CD8-positive, alpha-beta memory T cell (primary cell): ENCODE results near the gene DAB1. TPM values are rescaled to one million over a fixed set of nuclear protein-coding genes. Genes with fewer than 3 reads are reported as not detected.

Experiments used
- CTCF ChIA-PET: fragments of 350-600 bp; sonication (Branson Sonifier 250); formaldehyde crosslinking; loops from one replicate; lab custom pipeline; 2021; ENCODE audit warnings: antibody characterized with exemption; lab: Charles Lee
- POLR2A ChIA-PET: fragments of 350-600 bp; sonication (Branson Sonifier 250); formaldehyde crosslinking; loops from one replicate; lab custom pipeline; 2021; ENCODE audit warnings: antibody characterized with exemption; lab: Charles Lee
- DNase-seq, 5 donors: peaks; one replicate each; pipeline versions ENCODE4 v3.0.0 to v3.0.0-alpha.2; 2020 to 2022; ENCODE audit warnings: mixed read lengths in 1 of 5
- H3K27ac ChIP-seq: one replicate; pipeline ENCODE4 v1.7.0; 2013; ENCODE audit warnings: low read depth, mild to moderate bottlenecking, low read length, moderate library complexity
- H3K27me3 ChIP-seq: 2 replicates; pipeline ENCODE4 v1.7.0; 2013; ENCODE audit warnings: low read length, mild to moderate bottlenecking; ENCODE audit not compliant: insufficient read depth, poor library complexity, severe bottlenecking
- H3K36me3 ChIP-seq: 2 replicates; pipeline ENCODE4 v1.7.0; 2013; ENCODE audit warnings: mild to moderate bottlenecking, low read length, moderate library complexity; ENCODE audit not compliant: insufficient read depth
- H3K4me1 ChIP-seq: 2 replicates; pipeline ENCODE4 v1.7.0; 2013; ENCODE audit warnings: mild to moderate bottlenecking, low read length, moderate library complexity; ENCODE audit not compliant: insufficient read depth
- H3K4me3 ChIP-seq: 2 replicates; pipeline ENCODE4 v1.7.0; 2013; ENCODE audit warnings: mild to moderate bottlenecking, low read length
- H3K9me3 ChIP-seq: 2 replicates; pipeline ENCODE4 v1.7.0; 2013; ENCODE audit warnings: mild to moderate bottlenecking, low read length
- H3K27ac Mint-ChIP-seq, 8 donors: one replicate each; pipeline ENCODE4 v1.8.0; 2020 to 2021; ENCODE audit warnings: mixed read lengths in 8 of 8, mild to moderate bottlenecking in 6 of 8, inconsistent platforms in 3 of 8, moderate library complexity in 3 of 8
- H3K27me3 Mint-ChIP-seq, 2 donors: one replicate each; pipeline ENCODE4 v1.8.0; 2020 to 2021; ENCODE audit warnings: mixed read lengths in 2 of 2, mild to moderate bottlenecking in 1 of 2, moderate library complexity in 1 of 2
- H3K36me3 Mint-ChIP-seq, 3 donors: one replicate each; pipeline ENCODE4 v1.8.0; 2020 to 2021; ENCODE audit warnings: mixed read lengths in 3 of 3, inconsistent platforms in 1 of 3, mild to moderate bottlenecking in 1 of 3
- H3K4me1 Mint-ChIP-seq, 3 donors: one replicate each; pipeline ENCODE4 v1.8.0; 2020 to 2021; ENCODE audit warnings: mixed read lengths in 3 of 3, inconsistent platforms in 1 of 3, mild to moderate bottlenecking in 1 of 3
- H3K4me3 Mint-ChIP-seq, 7 donors: one replicate each; pipeline ENCODE4 v1.8.0; 2020 to 2021; ENCODE audit warnings: mixed read lengths in 7 of 7, mild to moderate bottlenecking in 6 of 7, moderate library complexity in 4 of 7, inconsistent platforms in 2 of 7
- H3K9me3 Mint-ChIP-seq, 5 donors: one replicate each; pipeline ENCODE4 v1.8.0; 2020 to 2022; ENCODE audit warnings: mixed read lengths in 5 of 5, mild to moderate bottlenecking in 3 of 5, moderate library complexity in 2 of 5, inconsistent platforms in 1 of 5
- polyA plus RNA-seq: library from polyadenylated mRNA; unstranded; fragments of 300-500 nt; fragmentation: Illumina TruSeq; gene quantifications from one replicate; pipeline ENCODE4 v1.2.3, GENCODE V29; 2021
- total RNA-seq, 2 experiments: library from RNA; stranded (reverse); gene quantifications; one replicate each; pipeline ENCODE4 v1.2.3, GENCODE V29; 2021

Gene DAB1
- total and polyA plus RNA-seq, 3 experiments from 2014 or later: 0.09 to 1.7 TPM; not detected in 1

- Mint-ChIP-seq H3K4me1 (no peaks in the 10 kb centered on the region), H3K36me3 (no peaks in the 10 kb centered on the region), H3K27me3 (no peaks in the 10 kb centered on the region), H3K4me3 (no peak overlapping the region), H3K9me3 (peaks cover 0 to 4% (median 0%) of the 10 kb centered on the region in 5 donors), H3K27ac (no peak overlapping the region)
- Histone ChIP-seq H3K4me3 (no peak overlapping the region), H3K9me3 (no peaks in the 10 kb centered on the region), H3K27ac (no peak overlapping the region), H3K27me3 (no peaks in the 10 kb centered on the region), H3K4me1 (no peaks in the 10 kb centered on the region), H3K36me3 (no peaks in the 10 kb centered on the region)
- ChIA-PET POLR2A (no interaction called here), CTCF (no interaction called here)
- no peak for DNase-seq
Observed at GRCh38 chr1:57206038-57206437, 217.8 kb downstream of the DAB1 start.

- H3K27ac Mint-ChIP-seq: no peak overlapping the region
Observed at GRCh38 chr1:57204942-57205787, 218.7 kb downstream of the DAB1 start.

GRCh38 chr1:57204091-57204490, 219.8 kb downstream of the DAB1 start:
- Histone ChIP-seq H3K27ac (no peak overlapping the region), H3K36me3 (no peaks in the 10 kb centered on the region), H3K4me3 (no peak overlapping the region), H3K27me3 (no peaks in the 10 kb centered on the region), H3K4me1 (no peaks in the 10 kb centered on the region), H3K9me3 (no peaks in the 10 kb centered on the region)
- H3K27ac Mint-ChIP-seq: no peak overlapping the region
- no peaks in the 10 kb centered on the region for H3K4me1 Mint-ChIP-seq
- H3K36me3 Mint-ChIP-seq: no peaks in the 10 kb centered on the region
- peaks cover 0 to 4% (median 0%) of the 10 kb centered on the region in 5 donors for H3K9me3 Mint-ChIP-seq
- no peaks in the 10 kb centered on the region for H3K27me3 Mint-ChIP-seq
- POLR2A ChIA-PET: no interaction called here
- H3K4me3 Mint-ChIP-seq: no peak overlapping the region
- DNase-seq: no peak
- CTCF ChIA-PET: no interaction called here

More at GRCh38 chr1:57204942-57205787, 218.7 kb downstream of the DAB1 start:
- Mint-ChIP-seq H3K9me3 (peaks cover 0 to 4% (median 0%) of the 10 kb centered on the region in 5 donors), H3K36me3 (no peaks in the 10 kb centered on the region), H3K27me3 (no peaks in the 10 kb centered on the region), H3K4me3 (no peak overlapping the region), H3K4me1 (no peaks in the 10 kb centered on the region)
- Histone ChIP-seq H3K27ac (no peak overlapping the region), H3K4me3 (no peak overlapping the region), H3K27me3 (no peaks in the 10 kb centered on the region), H3K4me1 (no peaks in the 10 kb centered on the region), H3K9me3 (no peaks in the 10 kb centered on the region), H3K36me3 (no peaks in the 10 kb centered on the region)
- ChIA-PET POLR2A (no interaction called here), CTCF (no interaction called here)
- no peak for DNase-seq

GRCh38 chr1:57202241-57202640, 221.6 kb downstream of the DAB1 start:
- Histone ChIP-seq H3K36me3 (no peaks in the 10 kb centered on the region), H3K4me3 (no peak overlapping the region), H3K27ac (no peak overlapping the region), H3K4me1 (no peaks in the 10 kb centered on the region), H3K9me3 (no peaks in the 10 kb centered on the region), H3K27me3 (no peaks in the 10 kb centered on the region)
- H3K36me3 Mint-ChIP-seq: no peaks in the 10 kb centered on the region
- no peaks in the 10 kb centered on the region for H3K27me3 Mint-ChIP-seq
- no peak for DNase-seq
- ChIA-PET POLR2A (no interaction called here), CTCF (no interaction called here)
- no peak overlapping the region for H3K27ac Mint-ChIP-seq
- H3K4me1 Mint-ChIP-seq: no peaks in the 10 kb centered on the region
- H3K9me3 Mint-ChIP-seq: peaks cover 0 to 4% (median 0%) of the 10 kb centered on the region in 5 donors
- H3K4me3 Mint-ChIP-seq: no peak overlapping the region

- DNase-seq: no peak
- H3K27ac ChIP-seq: no peak overlapping the region
- no peaks in the 10 kb centered on the region for H3K4me1 Mint-ChIP-seq
- ChIA-PET POLR2A (no interaction called here), CTCF (no interaction called here)
- H3K27ac Mint-ChIP-seq: no peak overlapping the region
- H3K9me3 Mint-ChIP-seq: peaks cover 0 to 4% (median 0%) of the 10 kb centered on the region in 5 donors
- no peaks in the 10 kb centered on the region for H3K36me3 Mint-ChIP-seq
- no peak overlapping the region for H3K4me3 ChIP-seq
- H3K27me3 ChIP-seq: no peaks in the 10 kb centered on the region
- H3K27me3 Mint-ChIP-seq: peaks cover 2 to 3% of the 10 kb centered on the region in 2 donors
- no peak overlapping the region for H3K4me3 Mint-ChIP-seq
- no peaks in the 10 kb centered on the region for H3K36me3 ChIP-seq
- H3K9me3 ChIP-seq: no peaks in the 10 kb centered on the region
- H3K4me1 ChIP-seq: no peaks in the 10 kb centered on the region
Observed at GRCh38 chr1:57198912-57199311, 224.9 kb downstream of the DAB1 start.

GRCh38 chr1:57195436-57195941, 228.4 kb downstream of the DAB1 start:
- ChIA-PET POLR2A (no interaction called here), CTCF (no interaction called here)
- Histone ChIP-seq H3K9me3 (no peaks in the 10 kb centered on the region), H3K27ac (no peak overlapping the region), H3K36me3 (no peaks in the 10 kb centered on the region), H3K4me3 (no peak overlapping the region), H3K4me1 (no peaks in the 10 kb centered on the region), H3K27me3 (no peaks in the 10 kb centered on the region)
- Mint-ChIP-seq H3K27ac (no peak overlapping the region), H3K36me3 (no peaks in the 10 kb centered on the region), H3K9me3 (no peaks in the 10 kb centered on the region), H3K4me3 (no peak overlapping the region), H3K27me3 (peaks cover 4 to 6% of the 10 kb centered on the region in 2 donors), H3K4me1 (no peaks in the 10 kb centered on the region)
- DNase-seq: no peak

- DNase-seq: no peak
- CTCF ChIA-PET: no interaction called here
- Histone ChIP-seq H3K36me3 (no peaks in the 10 kb centered on the region), H3K9me3 (no peaks in the 10 kb centered on the region), H3K27me3 (no peaks in the 10 kb centered on the region), H3K4me1 (no peaks in the 10 kb centered on the region), H3K27ac (no peak overlapping the region), H3K4me3 (no peak overlapping the region)
- Mint-ChIP-seq H3K4me3 (no peak overlapping the region), H3K36me3 (no peaks in the 10 kb centered on the region), H3K27me3 (peaks cover 4 to 6% of the 10 kb centered on the region in 2 donors), H3K9me3 (no peaks in the 10 kb centered on the region), H3K4me1 (no peaks in the 10 kb centered on the region), H3K27ac (no peak overlapping the region)
- POLR2A ChIA-PET: no interaction called here
Observed at GRCh38 chr1:57192222-57192621, 231.6 kb downstream of the DAB1 start.

GRCh38 chr1:57190898-57191297, 233.0 kb downstream of the DAB1 start:
- no peak overlapping the region for H3K4me3 Mint-ChIP-seq
- H3K27ac ChIP-seq: no peak overlapping the region
- no peaks in the 10 kb centered on the region for H3K4me1 ChIP-seq
- no peak overlapping the region for H3K27ac Mint-ChIP-seq
- H3K9me3 ChIP-seq: no peaks in the 10 kb centered on the region
- H3K36me3 Mint-ChIP-seq: no peaks in the 10 kb centered on the region
- no peak for DNase-seq
- peaks cover 4 to 6% of the 10 kb centered on the region in 2 donors for H3K27me3 Mint-ChIP-seq
- H3K4me3 ChIP-seq: no peak overlapping the region
- no peaks in the 10 kb centered on the region for H3K9me3 Mint-ChIP-seq
- ChIA-PET CTCF (no interaction called here), POLR2A (interaction anchor here (0.5 kb wide), 1 partner anchor 424 kb away, joined by 3 read pairs; no protein-coding TSS in a partner anchor)
- no peaks in the 10 kb centered on the region for H3K27me3 ChIP-seq
- no peaks in the 10 kb centered on the region for H3K4me1 Mint-ChIP-seq
- H3K36me3 ChIP-seq: no peaks in the 10 kb centered on the region
